Breast epithelium (tissue), 4 donors: Measurements from ENCODE around the gene MYH6. TPM values are rescaled to one million over a fixed set of nuclear protein-coding genes. Genes with fewer than 3 reads are reported as not detected.

Source experiments
- DNase-seq, 2 donors: peaks; one replicate each; pipeline ENCODE4 v3.0.0-alpha.2; 2019; ENCODE audit warnings: low spot score in 2 of 2
- H3K27ac ChIP-seq, 2 donors: fragments of 200-600 bp; sonication (generic) in 1 of 2; one replicate each; pipeline ENCODE4 v1.5.1; 2016 to 2019; ENCODE audit warnings: mild to moderate bottlenecking in 1 of 2
- H3K27me3 ChIP-seq, 2 donors: fragments of 200-600 bp; sonication (generic) in 1 of 2; one replicate each; pipeline versions ENCODE4 v1.5.1 to v1.6.0; 2017 to 2019; ENCODE audit warnings: control low read depth in 1 of 2, mild to moderate bottlenecking in 1 of 2
- H3K36me3 ChIP-seq: fragments of 200-600 bp; one replicate; pipeline ENCODE4 v1.5.1; 2019
- H3K4me1 ChIP-seq, 2 donors: fragments of 200-600 bp; sonication (generic); one replicate each; pipeline ENCODE4 v1.5.1; 2016 to 2019; ENCODE audit warnings: control low read depth in 1 of 2
- H3K4me3 ChIP-seq, 3 donors: fragments of 200-600 bp; sonication (generic); 1 replicate in 2 of 3; 2 replicates in 1 of 3; pipeline ENCODE4 v1.5.1; 2016 to 2019; ENCODE audit warnings: mild to moderate bottlenecking in 3 of 3, moderate library complexity in 2 of 3
- H3K9me3 ChIP-seq, 2 donors: fragments of 200-600 bp; sonication (generic) in 1 of 2; one replicate each; pipeline ENCODE4 v1.5.1; 2016 to 2019; ENCODE audit warnings: control low read depth in 1 of 2
- POLR2A ChIP-seq: fragments of 450-650 bp; IDR thresholded peaks from one replicate; pipeline ENCODE4 v1.6.1; 2016; ENCODE audit warnings: antibody characterized with exemption, mild to moderate bottlenecking, moderate library complexity
- POLR2AphosphoS5 ChIP-seq, 3 donors: sonication (generic); formaldehyde crosslinking; IDR thresholded peaks; one replicate each; pipeline ENCODE4 v1.6.1; 2017; ENCODE audit warnings: antibody characterized with exemption in 3 of 3
- intact Hi-C: fragments of 100-400 bp; cut with DNase I; formaldehyde crosslinking; loops from one replicate; pipeline ENCODE4 v1.15.1; 2023; ENCODE audit warnings: low total_unique reads
- total RNA-seq, 3 donors: library from RNA; depleted of rRNA; stranded (reverse); fragments of >200 nt; gene quantifications; one replicate each; pipeline ENCODE4 v1.1.0, GENCODE V29; 2016
- TF ChIP-seq, protein P1 (sequence below), 3 donors: fragments of 450-650 bp; IDR thresholded peaks; one replicate each; pipeline ENCODE4 v1.5.1; 2016 to 2017; ENCODE audit warnings: antibody characterized with exemption in 3 of 3, mild to moderate bottlenecking in 3 of 3, moderate library complexity in 3 of 3

Gene MYH6
- total RNA-seq, 3 donors from 2014 or later = not detected

DNA sequence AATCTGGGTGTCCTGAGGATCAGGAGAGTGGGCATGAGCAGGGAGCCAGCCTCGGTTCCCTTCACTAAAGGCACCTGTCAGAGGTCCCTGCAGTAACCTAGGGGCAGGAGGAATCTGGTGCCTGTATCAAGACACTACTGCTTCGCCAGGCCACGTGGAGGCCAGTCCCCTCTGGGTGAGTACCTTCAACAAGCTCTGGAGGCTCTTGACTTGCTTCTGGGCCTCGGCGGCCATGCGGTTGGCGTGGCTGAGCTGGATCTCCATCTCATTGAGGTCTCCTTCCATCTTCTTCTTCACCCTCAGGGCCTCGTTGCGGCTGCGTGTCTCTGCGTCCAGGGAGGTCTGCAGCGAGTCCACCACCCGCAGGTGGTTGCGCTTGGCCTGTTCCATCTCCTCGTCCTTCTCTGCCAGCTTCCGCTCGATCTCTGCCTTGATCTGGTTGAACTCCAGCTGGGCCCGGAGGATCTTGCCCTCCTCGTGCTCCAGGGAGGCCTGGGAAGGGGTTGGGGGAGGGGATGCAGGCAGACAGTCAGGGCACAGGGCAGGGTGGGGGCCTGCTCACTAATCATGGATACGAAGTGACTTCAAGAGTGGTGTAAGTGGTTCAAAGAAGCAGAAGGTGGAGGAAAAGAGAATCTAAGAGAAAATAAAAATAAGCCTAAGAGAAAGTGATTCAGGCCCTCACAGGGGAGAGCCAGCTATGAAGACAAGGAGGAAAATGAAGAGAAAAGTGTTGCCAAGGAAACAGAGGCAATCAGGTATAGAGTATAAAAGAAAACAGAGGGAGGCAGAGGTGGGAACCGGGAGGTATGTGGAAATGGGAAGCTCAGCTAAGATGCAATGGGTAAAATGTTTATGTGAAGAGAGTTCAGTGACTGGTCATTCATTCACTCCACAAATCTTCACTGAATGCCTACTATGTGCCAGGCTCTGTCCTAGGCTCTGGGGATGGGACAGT lies 8.0 kb upstream of the MYH6 start:
- Histone ChIP-seq H3K4me1 (no peaks in the 10 kb centered on the region), H3K4me3 (no peak overlapping the region), H3K27ac (no peak overlapping the region), H3K27me3 (peaks cover 0 to 4% of the 10 kb centered on the region in 2 donors), H3K9me3 (no peaks in the 10 kb centered on the region), H3K36me3 (no peaks in the 10 kb centered on the region)
- TF ChIP-seq, protein P1, sequence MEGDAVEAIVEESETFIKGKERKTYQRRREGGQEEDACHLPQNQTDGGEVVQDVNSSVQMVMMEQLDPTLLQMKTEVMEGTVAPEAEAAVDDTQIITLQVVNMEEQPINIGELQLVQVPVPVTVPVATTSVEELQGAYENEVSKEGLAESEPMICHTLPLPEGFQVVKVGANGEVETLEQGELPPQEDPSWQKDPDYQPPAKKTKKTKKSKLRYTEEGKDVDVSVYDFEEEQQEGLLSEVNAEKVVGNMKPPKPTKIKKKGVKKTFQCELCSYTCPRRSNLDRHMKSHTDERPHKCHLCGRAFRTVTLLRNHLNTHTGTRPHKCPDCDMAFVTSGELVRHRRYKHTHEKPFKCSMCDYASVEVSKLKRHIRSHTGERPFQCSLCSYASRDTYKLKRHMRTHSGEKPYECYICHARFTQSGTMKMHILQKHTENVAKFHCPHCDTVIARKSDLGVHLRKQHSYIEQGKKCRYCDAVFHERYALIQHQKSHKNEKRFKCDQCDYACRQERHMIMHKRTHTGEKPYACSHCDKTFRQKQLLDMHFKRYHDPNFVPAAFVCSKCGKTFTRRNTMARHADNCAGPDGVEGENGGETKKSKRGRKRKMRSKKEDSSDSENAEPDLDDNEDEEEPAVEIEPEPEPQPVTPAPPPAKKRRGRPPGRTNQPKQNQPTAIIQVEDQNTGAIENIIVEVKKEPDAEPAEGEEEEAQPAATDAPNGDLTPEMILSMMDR (IDR thresholded peaks at IDR 0.05) = no peak
- no peak for TF ChIP-seq POLR2AphosphoS5 (IDR thresholded peaks at IDR 0.05)
- no peak for TF ChIP-seq POLR2A
- intact Hi-C loops = no loop called here
- no peak for DNase-seq

DNA sequence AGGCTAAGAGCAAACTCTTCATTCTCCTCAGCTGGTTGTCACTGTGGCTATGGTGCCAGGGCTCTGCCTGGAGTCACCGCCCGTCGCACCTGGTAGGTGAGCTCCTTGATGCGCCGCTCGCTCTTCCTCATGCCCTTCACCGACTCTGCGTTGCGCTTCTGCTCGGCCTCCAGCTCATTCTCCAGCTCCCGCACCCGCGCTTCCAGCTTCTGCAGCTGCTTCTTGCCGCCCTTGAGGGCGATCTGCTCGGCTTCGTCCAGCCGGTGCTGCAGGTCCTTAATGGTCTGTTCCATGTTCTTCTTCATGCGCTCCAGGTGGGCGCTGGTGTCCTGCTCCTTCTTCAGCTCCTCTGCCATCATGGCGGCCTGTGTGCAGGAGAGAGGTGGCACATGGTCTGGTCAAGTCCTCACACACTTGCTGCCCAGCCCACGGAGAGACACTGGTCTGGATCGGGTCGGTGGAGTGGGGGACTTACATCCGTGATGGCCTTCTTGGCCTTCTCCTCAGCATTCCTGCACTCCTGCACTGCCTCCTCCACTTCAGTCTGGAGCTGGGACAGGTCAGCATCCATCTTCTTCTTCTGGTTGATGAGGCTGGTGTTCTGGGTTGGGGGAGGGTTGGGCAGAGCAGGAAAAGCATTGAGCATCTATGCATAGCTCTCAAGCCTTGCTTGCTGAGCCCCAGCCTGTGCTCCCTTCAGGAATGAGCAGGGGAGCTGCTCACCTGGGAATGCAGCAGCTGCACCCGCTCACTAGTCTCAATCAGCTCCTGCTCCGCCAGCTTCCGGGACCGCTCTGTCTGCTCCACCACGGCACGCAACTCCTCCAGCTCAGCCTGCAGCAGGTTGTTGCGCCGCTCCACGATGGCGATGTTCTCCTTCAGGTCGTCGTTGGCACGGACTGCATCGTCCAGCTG lies 7.1 kb upstream of the MYH6 start:
- TF ChIP-seq POLR2A (no peak), POLR2AphosphoS5 (IDR thresholded peaks at IDR 0.05) (no peak)
- TF ChIP-seq, protein P1 (IDR thresholded peaks at IDR 0.05) = no peak
- Histone ChIP-seq H3K4me1 (no peaks in the 10 kb centered on the region), H3K27ac (no peak overlapping the region), H3K4me3 (no peak overlapping the region), H3K36me3 (no peaks in the 10 kb centered on the region), H3K27me3 (peaks cover 0 to 4% of the 10 kb centered on the region in 2 donors), H3K9me3 (no peaks in the 10 kb centered on the region)
- intact Hi-C loops = no loop called here
- DNase-seq = no peak

DNA sequence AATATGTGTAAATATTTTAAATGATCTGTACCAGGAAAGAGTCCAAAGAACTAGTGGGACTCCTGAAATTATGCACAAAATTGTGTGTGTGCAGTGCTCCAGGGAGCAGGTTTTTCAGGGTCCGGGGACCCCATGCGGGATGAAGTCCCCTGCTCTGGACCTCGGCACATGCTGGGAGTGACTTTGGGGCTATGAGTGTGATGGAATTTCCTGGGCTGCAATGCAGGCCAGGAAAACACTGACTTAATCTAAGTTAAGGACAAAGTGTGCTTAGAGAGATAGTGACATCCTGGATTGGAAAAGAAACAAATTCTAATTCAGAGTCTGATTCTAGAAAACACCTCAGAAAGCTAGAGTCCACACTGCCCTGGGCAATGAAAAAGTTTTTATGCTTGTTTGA lies 6.2 kb upstream of the MYH6 start:
- TF ChIP-seq, protein P1 (IDR thresholded peaks at IDR 0.05) = no peak
- no peak for TF ChIP-seq POLR2A
- no peak for TF ChIP-seq POLR2AphosphoS5 (IDR thresholded peaks at IDR 0.05)
- Histone ChIP-seq H3K36me3 (no peaks in the 10 kb centered on the region), H3K9me3 (no peaks in the 10 kb centered on the region), H3K4me3 (no peak overlapping the region), H3K27me3 (peaks cover 0 to 4% of the 10 kb centered on the region in 2 donors), H3K4me1 (no peaks in the 10 kb centered on the region), H3K27ac (no peak overlapping the region)
- DNase-seq = no peak
- intact Hi-C loops = no loop called here

DNA sequence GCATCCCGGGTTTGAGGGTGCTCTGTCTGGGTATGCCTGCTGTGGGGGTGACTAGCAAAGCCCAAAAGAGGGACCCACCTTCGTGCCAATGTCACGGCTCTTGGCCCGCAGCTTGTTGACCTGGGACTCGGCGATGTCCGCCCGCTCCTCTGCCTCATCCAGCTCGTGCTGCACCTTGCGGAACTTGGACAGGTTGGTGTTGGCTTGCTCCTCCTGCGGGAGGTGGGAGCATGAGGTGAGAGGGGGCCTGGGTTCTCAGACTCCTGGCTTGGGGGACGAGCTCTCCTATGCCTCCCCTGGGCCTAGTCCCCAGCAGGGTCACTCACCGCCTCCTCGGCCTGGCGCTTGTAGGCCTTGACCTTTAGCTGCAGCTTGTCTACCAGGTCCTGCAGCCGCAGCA lies 5.6 kb upstream of the MYH6 start:
- TF ChIP-seq POLR2AphosphoS5 (IDR thresholded peaks at IDR 0.05) (no peak), POLR2A (no peak)
- TF ChIP-seq, protein P1 (IDR thresholded peaks at IDR 0.05) = no peak
- no peak for DNase-seq
- no peaks in the 10 kb centered on the region for H3K9me3 ChIP-seq
- no peak overlapping the region for H3K4me3 ChIP-seq
- no peaks in the 10 kb centered on the region for H3K4me1 ChIP-seq
- intact Hi-C loops = no loop called here
- H3K27me3 ChIP-seq = peaks cover 0 to 4% of the 10 kb centered on the region in 2 donors
- no peak overlapping the region for H3K27ac ChIP-seq
- H3K36me3 ChIP-seq = no peaks in the 10 kb centered on the region
